HEK293T (cell line): ENCODE results near the gene ATP8B3.

ENCODE experiments used
- CTCF ChIA-PET: fragments of 350-600 bp; formaldehyde crosslinking; extraction: SDS; loops from one replicate; lab custom pipeline; 2021; ENCODE audit warnings: antibody characterized with exemption, inconsistent platforms; lab: Yijun Ruan, JAX
- POLR2A ChIA-PET: fragments of 350-600 bp; formaldehyde crosslinking; extraction: SDS; loops from one replicate; lab custom pipeline; 2020; ENCODE audit warnings: antibody characterized with exemption, inconsistent platforms; lab: Yijun Ruan, JAX
- DNase-seq: peaks from one replicate; pipeline ENCODE4 v3.0.0; 2012; ENCODE audit warnings: mixed read lengths; ENCODE audit errors: extremely low spot score
- ARNT ChIP-seq: fragments of 450-650 bp; IDR thresholded peaks from 2 replicates; pipeline ENCODE4 v1.6.1; 2017; ENCODE audit warnings: mild to moderate bottlenecking
- BHLHE40 ChIP-seq: fragments of 450-650 bp; IDR thresholded peaks from 2 replicates; pipeline ENCODE4 v1.6.1; 2016; ENCODE audit warnings: mild to moderate bottlenecking, moderate library complexity, borderline replicate concordance
- CTBP1 ChIP-seq: fragments of 450-650 bp; IDR thresholded peaks from 2 replicates; pipeline ENCODE4 v1.6.1; 2016; ENCODE audit warnings: borderline replicate concordance
- ELF4 ChIP-seq: fragments of 450-650 bp; IDR thresholded peaks from 2 replicates; pipeline ENCODE4 v1.6.1; 2017; ENCODE audit warnings: antibody characterized with exemption
- FOXA1 ChIP-seq: fragments of 450-650 bp; IDR thresholded peaks from 2 replicates; pipeline ENCODE4 v1.6.1; 2016; ENCODE audit warnings: mild to moderate bottlenecking
- FOXK2 ChIP-seq: fragments of 450-650 bp; IDR thresholded peaks from 2 replicates; pipeline ENCODE4 v1.6.1; 2016; ENCODE audit warnings: mild to moderate bottlenecking
- FOXM1 ChIP-seq: fragments of 450-650 bp; IDR thresholded peaks from 2 replicates; pipeline ENCODE4 v1.6.1; 2017; ENCODE audit warnings: mild to moderate bottlenecking, borderline replicate concordance
- HDGF ChIP-seq: fragments of 450-650 bp; IDR thresholded peaks from 2 replicates; pipeline ENCODE4 v1.6.1; 2017; ENCODE audit warnings: antibody characterized with exemption, borderline replicate concordance
- L3MBTL2 ChIP-seq: fragments of 450-650 bp; conservative IDR thresholded peaks from 2 replicates; pipeline ENCODE4 v1.6.1; 2016; ENCODE audit warnings: mild to moderate bottlenecking
- LEF1 ChIP-seq: fragments of 450-650 bp; IDR thresholded peaks from 2 replicates; pipeline ENCODE4 v1.6.1; 2017; ENCODE audit warnings: mild to moderate bottlenecking, borderline replicate concordance
- NFRKB ChIP-seq: fragments of 450-650 bp; IDR thresholded peaks from 2 replicates; pipeline ENCODE4 v1.6.1; 2016; ENCODE audit warnings: mild to moderate bottlenecking, moderate library complexity
- SP1 ChIP-seq: fragments of 450-650 bp; IDR thresholded peaks from 2 replicates; pipeline ENCODE4 v1.6.1; 2017
- SUZ12 ChIP-seq: fragments of 450-650 bp; IDR thresholded peaks from 2 replicates; pipeline ENCODE4 v1.6.1; 2016; ENCODE audit warnings: mild to moderate bottlenecking
- TARDBP ChIP-seq: fragments of 450-650 bp; IDR thresholded peaks from 2 replicates; pipeline ENCODE4 v1.6.1; 2016
- ZNF384 ChIP-seq: fragments of 450-650 bp; IDR thresholded peaks from 2 replicates; pipeline ENCODE4 v1.6.1; 2016
- TF ChIP-seq, protein P1 (sequence below): fragments of 450-650 bp; IDR thresholded peaks from 2 replicates; pipeline ENCODE4 v1.6.1; 2016

ATP8B3 gene

DNA sequence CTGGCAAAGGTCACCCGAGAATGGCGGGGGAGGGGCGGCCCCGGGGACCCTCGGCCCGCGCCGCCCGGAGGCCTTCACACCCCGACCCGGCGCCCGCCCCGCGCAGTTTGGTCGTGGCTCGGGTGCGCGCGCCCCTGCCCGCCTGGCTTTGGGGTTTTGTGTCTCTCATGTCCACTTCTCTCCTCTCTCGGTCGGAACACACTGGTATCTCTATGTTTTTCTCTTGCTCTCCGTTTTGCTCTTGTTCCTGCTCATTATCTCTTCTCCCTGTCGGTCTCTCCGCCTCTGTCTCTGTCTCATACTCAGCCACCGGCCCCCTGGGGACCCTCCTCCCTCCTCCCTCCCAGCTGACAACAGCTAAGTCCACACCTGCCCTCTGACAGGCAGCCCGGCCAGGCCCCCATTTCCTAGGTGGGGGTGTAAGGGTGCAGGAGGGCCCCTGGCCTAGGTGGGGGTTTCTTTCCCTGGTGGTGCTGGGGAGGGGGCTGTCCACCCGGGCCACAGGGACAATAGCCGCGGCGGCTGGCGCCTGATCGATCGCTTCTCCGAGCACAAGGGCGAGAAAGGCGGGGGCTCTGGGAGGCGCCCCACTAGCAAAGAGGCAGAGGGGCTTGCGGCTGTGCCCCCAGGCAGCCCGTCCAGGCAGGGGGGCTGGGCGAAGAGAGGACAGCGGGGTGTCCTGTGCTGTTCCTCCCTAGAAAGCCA lies 56.5 kb downstream of the ATP8B3 start:
- ChIA-PET POLR2A (interaction anchor here (1.4 kb wide), 1 partner anchor 30 kb away, joined by 3 read pairs; no protein-coding TSS in a partner anchor), CTCF (interaction anchor here (0.7 to 1.3 kb wide), 2 partner anchors 71 to 83 kb away, joined by 3 to 6 read pairs; no protein-coding TSS in a partner anchor)
- DNase-seq, result no peak
- TF ChIP-seq BHLHE40, result no peak
- TF ChIP-seq HDGF, result no peak
- no peak for TF ChIP-seq ZNF384
- no peak for TF ChIP-seq TARDBP
- TF ChIP-seq ELF4, result no peak
- no peak for TF ChIP-seq L3MBTL2
- TF ChIP-seq NFRKB, result no peak
- no peak for TF ChIP-seq SP1
- TF ChIP-seq ARNT, result no peak

DNA sequence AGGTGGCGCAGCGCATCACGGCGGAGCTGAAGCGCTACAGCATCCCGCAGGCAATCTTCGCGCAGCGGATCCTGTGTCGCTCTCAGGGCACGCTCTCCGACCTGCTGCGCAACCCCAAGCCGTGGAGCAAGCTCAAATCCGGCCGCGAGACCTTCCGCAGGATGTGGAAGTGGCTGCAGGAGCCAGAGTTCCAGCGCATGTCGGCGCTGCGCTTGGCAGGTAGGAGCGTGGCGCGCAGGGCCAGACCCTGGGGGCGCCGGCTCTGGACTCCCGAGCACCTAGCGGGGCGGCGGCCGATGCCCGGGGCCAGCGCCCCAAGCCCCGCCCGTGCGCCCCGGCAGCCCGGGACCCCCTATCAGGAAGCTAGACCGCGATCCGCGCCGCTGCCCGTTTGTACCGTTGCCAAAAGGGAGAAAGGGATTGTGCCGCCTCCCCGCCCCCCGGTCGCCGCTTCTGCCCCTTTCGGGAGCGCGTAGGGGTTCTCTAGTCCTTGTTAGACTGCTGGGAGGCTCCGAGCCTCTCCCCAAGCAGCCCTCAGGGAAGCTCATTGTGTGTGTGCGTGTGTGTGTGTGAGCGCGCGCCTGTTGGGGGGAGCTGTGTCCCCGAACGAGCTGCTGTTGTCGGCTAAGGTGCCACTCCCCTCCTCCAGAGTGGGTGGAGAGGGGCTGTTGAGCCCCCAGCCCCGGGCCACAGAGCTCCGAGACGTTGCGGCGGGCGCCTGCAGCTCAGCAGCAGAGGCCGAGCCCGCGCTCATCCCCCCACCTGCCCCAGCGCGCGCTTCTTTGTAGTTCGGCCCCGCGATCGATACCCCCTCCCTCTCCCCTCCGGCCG lies 57.2 kb downstream of the ATP8B3 start:
- CTCF ChIA-PET, result interaction anchor here (0.7 to 1.3 kb wide), 2 partner anchors 72 to 82 kb away, joined by 3 to 6 read pairs; no protein-coding TSS in a partner anchor
- POLR2A ChIA-PET, result interaction anchor here (1.4 kb wide), 1 partner anchor 29 kb away, joined by 3 read pairs; no protein-coding TSS in a partner anchor
- no peak for TF ChIP-seq CTBP1
- no peak for TF ChIP-seq ARNT
- TF ChIP-seq HDGF, result no peak
- no peak for TF ChIP-seq L3MBTL2
- no peak for TF ChIP-seq FOXK2
- TF ChIP-seq ELF4, result no peak
- no peak for TF ChIP-seq BHLHE40
- no peak for TF ChIP-seq ZNF384
- TF ChIP-seq SP1, result no peak
- TF ChIP-seq, protein P1, sequence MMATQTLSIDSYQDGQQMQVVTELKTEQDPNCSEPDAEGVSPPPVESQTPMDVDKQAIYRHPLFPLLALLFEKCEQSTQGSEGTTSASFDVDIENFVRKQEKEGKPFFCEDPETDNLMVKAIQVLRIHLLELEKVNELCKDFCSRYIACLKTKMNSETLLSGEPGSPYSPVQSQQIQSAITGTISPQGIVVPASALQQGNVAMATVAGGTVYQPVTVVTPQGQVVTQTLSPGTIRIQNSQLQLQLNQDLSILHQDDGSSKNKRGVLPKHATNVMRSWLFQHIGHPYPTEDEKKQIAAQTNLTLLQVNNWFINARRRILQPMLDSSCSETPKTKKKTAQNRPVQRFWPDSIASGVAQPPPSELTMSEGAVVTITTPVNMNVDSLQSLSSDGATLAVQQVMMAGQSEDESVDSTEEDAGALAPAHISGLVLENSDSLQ, result no peak
- DNase-seq, result no peak

DNA sequence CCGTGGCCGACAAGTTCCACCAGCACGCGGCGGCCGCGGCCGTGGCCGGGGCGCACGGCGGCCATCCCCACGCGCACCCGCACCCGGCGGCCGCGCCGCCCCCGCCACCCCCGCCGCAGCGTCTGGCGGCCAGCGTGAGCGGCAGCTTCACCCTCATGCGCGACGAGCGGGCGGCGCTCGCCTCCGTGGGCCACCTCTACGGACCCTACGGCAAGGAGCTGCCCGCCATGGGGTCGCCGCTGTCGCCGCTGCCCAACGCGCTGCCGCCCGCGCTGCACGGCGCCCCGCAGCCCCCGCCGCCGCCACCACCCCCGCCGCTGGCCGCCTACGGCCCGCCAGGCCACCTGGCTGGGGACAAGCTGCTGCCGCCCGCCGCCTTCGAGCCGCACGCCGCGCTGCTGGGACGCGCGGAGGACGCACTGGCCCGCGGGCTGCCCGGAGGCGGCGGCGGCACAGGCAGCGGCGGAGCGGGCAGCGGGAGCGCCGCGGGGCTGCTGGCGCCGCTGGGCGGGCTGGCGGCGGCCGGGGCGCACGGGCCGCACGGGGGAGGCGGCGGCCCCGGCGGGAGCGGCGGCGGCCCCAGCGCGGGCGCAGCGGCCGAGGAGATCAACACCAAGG lies 57.9 kb downstream of the ATP8B3 start:
- POLR2A ChIA-PET, result interaction anchor here (1.4 kb wide), 1 partner anchor 29 kb away, joined by 3 read pairs; no protein-coding TSS in a partner anchor
- no peak for DNase-seq
- TF ChIP-seq ELF4, result no peak
- TF ChIP-seq ZNF384, result no peak
- no peak for TF ChIP-seq FOXK2
- no peak for TF ChIP-seq ARNT
- no peak for TF ChIP-seq CTBP1
- TF ChIP-seq BHLHE40, result no peak
- no peak for TF ChIP-seq NFRKB
- no peak for TF ChIP-seq SUZ12
- TF ChIP-seq, protein P1, result no peak
- no peak for TF ChIP-seq FOXM1
- no peak for TF ChIP-seq LEF1
- no peak for TF ChIP-seq HDGF
- no peak for TF ChIP-seq FOXA1
- CTCF ChIA-PET, result interaction anchor here (1.3 kb wide), 1 partner anchor 82 kb away, joined by 6 read pairs; no protein-coding TSS in a partner anchor

DNA sequence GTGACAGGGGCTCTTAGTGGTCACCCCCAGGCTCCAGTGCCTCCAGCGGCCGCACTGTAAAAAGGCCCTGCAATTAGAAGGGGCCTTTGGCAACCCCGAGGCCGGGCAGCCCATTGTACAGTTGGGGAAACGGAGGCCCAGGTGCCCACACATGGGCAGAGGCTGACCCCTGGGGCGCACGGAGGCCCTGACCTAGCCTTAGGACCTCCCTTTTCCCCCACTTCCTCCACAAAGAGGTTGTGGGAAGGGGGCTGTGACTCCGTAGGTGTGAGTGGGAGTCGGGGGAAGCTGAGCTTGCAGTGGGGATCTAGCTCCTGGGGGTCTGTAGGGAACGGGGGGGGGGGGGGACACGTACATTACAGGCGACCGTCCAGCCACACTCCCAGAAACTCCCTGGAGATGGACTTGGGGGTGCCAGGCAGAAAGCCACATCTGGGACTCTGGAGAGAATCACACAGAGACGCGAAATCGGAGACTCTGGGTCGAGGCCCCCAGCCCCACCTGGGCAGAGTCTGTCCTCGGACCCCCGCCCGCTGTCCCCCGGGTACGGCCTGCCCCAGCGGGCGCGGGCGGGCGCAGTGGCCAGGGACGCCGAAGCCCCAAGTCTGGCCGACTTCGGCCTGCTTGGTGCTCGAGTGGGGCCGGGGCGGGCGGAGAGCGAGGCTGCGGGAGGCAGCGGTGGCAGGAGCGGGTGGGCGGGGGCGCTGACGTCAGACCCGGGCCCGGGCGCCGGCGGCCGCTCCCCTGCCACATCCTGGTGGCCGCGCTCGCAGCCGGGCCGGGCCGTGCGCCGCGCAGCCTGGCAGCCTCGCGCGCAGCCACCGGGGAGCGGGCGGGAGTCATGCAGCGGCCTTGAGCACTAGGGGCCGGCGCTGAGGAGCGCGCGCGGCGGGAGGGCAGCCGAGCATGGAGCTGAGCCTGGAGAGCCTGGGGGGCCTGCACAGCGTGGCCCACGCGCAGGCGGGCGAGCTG lies 59.0 kb downstream of the ATP8B3 start, which contains the start of gene ONECUT3:
ONECUT3 (plus strand) TSS at position 750 of the 972 bp plus-strand sequence; CDS start at position 907, 157 bp downstream.
- no peak for DNase-seq
- TF ChIP-seq TARDBP, result no peak
- no peak for TF ChIP-seq SP1
- TF ChIP-seq FOXA1, result no peak
- no peak for TF ChIP-seq FOXK2
- no peak for TF ChIP-seq CTBP1
- no peak for TF ChIP-seq FOXM1
- no peak for TF ChIP-seq L3MBTL2
- CTCF ChIA-PET, result no interaction called here
- POLR2A ChIA-PET, result no interaction called here

DNA sequence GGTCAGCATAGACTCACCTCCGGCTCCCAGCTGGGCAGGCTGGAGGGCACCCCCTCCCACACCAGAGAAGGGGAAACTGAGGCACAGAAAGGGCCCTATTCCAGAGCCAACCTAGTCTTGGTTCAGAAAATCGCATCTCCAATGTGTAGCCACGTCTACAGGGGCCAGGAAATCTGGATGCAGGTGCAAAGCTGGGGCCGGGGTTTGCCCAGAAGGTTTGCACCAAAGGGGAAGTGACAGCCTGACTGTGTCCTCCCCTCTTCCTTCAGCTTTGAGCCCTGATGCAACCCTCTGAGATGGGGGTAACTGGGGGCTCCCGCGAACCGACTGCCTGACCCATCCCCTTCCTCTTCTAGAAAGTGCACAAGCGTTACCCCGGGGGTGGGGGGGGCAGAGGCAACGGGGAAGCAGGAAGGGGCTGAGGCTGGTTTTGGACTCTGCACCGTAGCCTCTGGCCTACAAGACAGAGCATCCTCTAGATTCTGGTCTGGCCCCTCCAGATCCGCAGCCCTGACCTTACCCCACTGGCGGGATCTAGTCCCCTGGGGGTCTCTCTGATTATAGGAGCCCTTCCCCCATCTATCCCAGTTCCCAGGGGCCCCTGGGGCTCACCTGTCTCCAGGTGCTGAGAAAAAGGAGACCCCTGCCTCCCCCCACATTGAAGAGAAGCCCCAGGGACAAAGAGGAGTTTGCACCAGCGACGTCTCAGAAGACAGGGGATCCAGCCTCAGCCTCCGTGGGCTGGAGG lies 59.9 kb downstream of the ATP8B3 start:
- ChIA-PET CTCF (interaction anchor here (0.9 kb wide), 1 partner anchor 16 kb away, joined by 4 read pairs; no protein-coding TSS in a partner anchor), POLR2A (no interaction called here)
- DNase-seq, result no peak
- TF ChIP-seq SP1 (no peak), FOXM1 (no peak)
- TF ChIP-seq, protein P1, result no peak
